Measurements from ENCODE around the gene GRAMD2B.

Gene GRAMD2B

GRCh38 chr5:126480824-126481223, 57.6 kb downstream of the GRAMD2B start:
- DNase-seq (ENCODE audit: low read depth in 2 of 2): no peak

- no peak for DNase-seq (ENCODE audit: low read depth in 2 of 2)
These were observed 58.0 kb downstream of the GRAMD2B start for GRCh38 chr5:126481243-126481642.

- no peak for DNase-seq (ENCODE audit: low read depth in 2 of 2)
These were observed 59.4 kb downstream of the GRAMD2B start for GRCh38 chr5:126482591-126482990.

GRCh38 chr5:126483156-126483555, 59.9 kb downstream of the GRAMD2B start:
- no peak for DNase-seq (ENCODE audit: low read depth in 2 of 2)

GRCh38 chr5:126484253-126484652, 61.0 kb downstream of the GRAMD2B start:
- DNase-seq (ENCODE audit: low read depth in 2 of 2): no peak

GRCh38 chr5:126486332-126486731, 63.1 kb downstream of the GRAMD2B start:
- no peak for DNase-seq (ENCODE audit: low read depth in 2 of 2)

GRCh38 chr5:126487596-126487995, 64.4 kb downstream of the GRAMD2B start:
- DNase-seq (ENCODE audit: low read depth in 2 of 2): no peak

GRCh38 chr5:126488443-126489065, 65.3 kb downstream of the GRAMD2B start:
- no peak for DNase-seq (ENCODE audit: low read depth in 2 of 2)

GRCh38 chr5:126490167-126490940, 67.1 kb downstream of the GRAMD2B start:
- no peak for DNase-seq (ENCODE audit: low read depth in 2 of 2)

- no peak for DNase-seq (ENCODE audit: low read depth in 2 of 2)
These were observed 69.7 kb downstream of the GRAMD2B start for GRCh38 chr5:126492939-126493338.

GRCh38 chr5:126494393-126494792, 71.2 kb downstream of the GRAMD2B start:
- no peak for DNase-seq (ENCODE audit: low read depth in 2 of 2)

GRCh38 chr5:126497506-126497905, 74.3 kb downstream of the GRAMD2B start:
- no peak for DNase-seq (ENCODE audit: low read depth in 2 of 2)

- DNase-seq (ENCODE audit: low read depth in 2 of 2): no peak
These were observed 76.1 kb downstream of the GRAMD2B start for GRCh38 chr5:126499278-126499677.

- DNase-seq (ENCODE audit: low read depth in 2 of 2): peak in 1 of 2 donors; percentile 9
These were observed 76.7 kb downstream of the GRAMD2B start for GRCh38 chr5:126499853-126500342.

GRCh38 chr5:126501448-126501847, 78.2 kb downstream of the GRAMD2B start:
- DNase-seq (ENCODE audit: low read depth in 2 of 2): no peak

GRCh38 chr5:126503602-126504104, 80.4 kb downstream of the GRAMD2B start:
- DNase-seq (ENCODE audit: low read depth in 2 of 2): no peak

- DNase-seq (ENCODE audit: low read depth in 2 of 2): no peak
These were observed 82.9 kb downstream of the GRAMD2B start for GRCh38 chr5:126506079-126506478.

GRCh38 chr5:126508251-126508961, 85.2 kb downstream of the GRAMD2B start:
- DNase-seq (ENCODE audit: low read depth in 2 of 2): no peak

GRCh38 chr5:126508962-126509279, 85.7 kb downstream of the GRAMD2B start:
- DNase-seq (ENCODE audit: low read depth in 2 of 2): no peak

GRCh38 chr5:126509339-126509738, 86.1 kb downstream of the GRAMD2B start:
- DNase-seq (ENCODE audit: low read depth in 2 of 2): no peak

GRCh38 chr5:126511961-126512360, 88.8 kb downstream of the GRAMD2B start:
- DNase-seq (ENCODE audit: low read depth in 2 of 2): no peak

- DNase-seq (ENCODE audit: low read depth in 2 of 2): no peak
These were observed 89.2 kb downstream of the GRAMD2B start for GRCh38 chr5:126512451-126512850.

- no peak for DNase-seq (ENCODE audit: low read depth in 2 of 2)
These were observed 90.1 kb downstream of the GRAMD2B start for GRCh38 chr5:126513302-126513701.

Measured in stimulated activated CD4-positive, alpha-beta T cell treated with anti-CD3 and anti-CD28 coated beads, Interleukin-1b, Interleukin-23, amount 100 ng/mL, for 4 hours (primary cell).